ENCODE results near the gene CADM1. TPM values are rescaled to one million over a fixed set of nuclear protein-coding genes. Genes with fewer than 3 reads are reported as not detected.

The CADM1 gene
- total RNA-seq, 4 donors from 2014 or later: 1.2 to 2.5 (median 2.2) TPM

- no peaks in the 10 kb centered on the region for H3K9me3 ChIP-seq
- TF ChIP-seq POLR2A (IDR thresholded peaks at IDR 0.05): no peak
- TF ChIP-seq, protein P1, sequence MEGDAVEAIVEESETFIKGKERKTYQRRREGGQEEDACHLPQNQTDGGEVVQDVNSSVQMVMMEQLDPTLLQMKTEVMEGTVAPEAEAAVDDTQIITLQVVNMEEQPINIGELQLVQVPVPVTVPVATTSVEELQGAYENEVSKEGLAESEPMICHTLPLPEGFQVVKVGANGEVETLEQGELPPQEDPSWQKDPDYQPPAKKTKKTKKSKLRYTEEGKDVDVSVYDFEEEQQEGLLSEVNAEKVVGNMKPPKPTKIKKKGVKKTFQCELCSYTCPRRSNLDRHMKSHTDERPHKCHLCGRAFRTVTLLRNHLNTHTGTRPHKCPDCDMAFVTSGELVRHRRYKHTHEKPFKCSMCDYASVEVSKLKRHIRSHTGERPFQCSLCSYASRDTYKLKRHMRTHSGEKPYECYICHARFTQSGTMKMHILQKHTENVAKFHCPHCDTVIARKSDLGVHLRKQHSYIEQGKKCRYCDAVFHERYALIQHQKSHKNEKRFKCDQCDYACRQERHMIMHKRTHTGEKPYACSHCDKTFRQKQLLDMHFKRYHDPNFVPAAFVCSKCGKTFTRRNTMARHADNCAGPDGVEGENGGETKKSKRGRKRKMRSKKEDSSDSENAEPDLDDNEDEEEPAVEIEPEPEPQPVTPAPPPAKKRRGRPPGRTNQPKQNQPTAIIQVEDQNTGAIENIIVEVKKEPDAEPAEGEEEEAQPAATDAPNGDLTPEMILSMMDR (IDR thresholded peaks at IDR 0.05 in 4 of 5, conservative IDR thresholded peaks at IDR 0.05 in 1 of 5): no peak
- H3K4me1 ChIP-seq: no peaks in the 10 kb centered on the region
- H3K27ac ChIP-seq: no peak overlapping the region
- no peak for DNase-seq
- ATAC-seq: no peak
- intact Hi-C loops (cut with DNase I; ENCODE audit: low total_unique reads) (no loop called here), in situ Hi-C loops (cut with MboI; ENCODE audit: low sequenced_read_pairs in 4 of 4) (no loop called here)
- no peaks in the 10 kb centered on the region for H3K27me3 ChIP-seq
- no peaks in the 10 kb centered on the region for H3K36me3 ChIP-seq
- no peak overlapping the region for H3K4me3 ChIP-seq
Measured at GRCh38 chr11:115418626-115419025, 85.6 kb downstream of the CADM1 start.

- intact Hi-C loops (cut with DNase I; ENCODE audit: low total_unique reads): no loop called here
- no peak overlapping the region for H3K4me3 ChIP-seq
- H3K36me3 ChIP-seq: no peaks in the 10 kb centered on the region
- DNase-seq: no peak
- TF ChIP-seq, protein P1 (IDR thresholded peaks at IDR 0.05 in 4 of 5, conservative IDR thresholded peaks at IDR 0.05 in 1 of 5): no peak
- TF ChIP-seq POLR2A (IDR thresholded peaks at IDR 0.05): no peak
- H3K27ac ChIP-seq: no peak overlapping the region
- no peaks in the 10 kb centered on the region for H3K4me1 ChIP-seq
- H3K27me3 ChIP-seq: no peaks in the 10 kb centered on the region
- in situ Hi-C loops (cut with MboI; ENCODE audit: low sequenced_read_pairs in 4 of 4): no loop called here
- ATAC-seq: no peak
- no peaks in the 10 kb centered on the region for H3K9me3 ChIP-seq
Measured at GRCh38 chr11:115418081-115418480, 86.1 kb downstream of the CADM1 start.

DNA sequence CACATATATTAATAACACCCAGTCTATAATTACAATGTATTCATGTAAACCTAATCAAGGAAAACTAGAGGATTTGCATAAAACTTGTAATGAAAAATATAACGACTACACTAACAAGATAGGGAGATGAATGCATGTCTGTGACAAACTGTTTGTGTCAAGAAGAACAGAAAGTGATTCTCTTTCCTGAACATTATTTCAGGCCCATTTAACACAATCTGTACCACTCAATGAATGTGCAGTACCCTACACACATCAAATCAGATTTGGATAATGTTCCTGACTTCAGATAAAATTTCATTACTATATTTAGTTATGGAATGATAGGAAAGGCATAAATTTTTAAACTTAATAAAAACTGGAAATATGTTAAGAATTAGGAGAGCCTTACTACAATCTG lies 93.1 kb downstream of the CADM1 start:
- no peaks in the 10 kb centered on the region for H3K9me3 ChIP-seq
- in situ Hi-C loops (cut with MboI; ENCODE audit: low sequenced_read_pairs in 4 of 4) (no loop called here), intact Hi-C loops (cut with DNase I; ENCODE audit: low total_unique reads) (no loop called here)
- H3K36me3 ChIP-seq: no peaks in the 10 kb centered on the region
- H3K27ac ChIP-seq: no peak overlapping the region
- no peak overlapping the region for H3K4me3 ChIP-seq
- DNase-seq (no peak), ATAC-seq (no peak)
- TF ChIP-seq, protein P1 (IDR thresholded peaks at IDR 0.05 in 4 of 5, conservative IDR thresholded peaks at IDR 0.05 in 1 of 5): no peak
- no peak for TF ChIP-seq POLR2A (IDR thresholded peaks at IDR 0.05)
- no peaks in the 10 kb centered on the region for H3K27me3 ChIP-seq
- H3K4me1 ChIP-seq: peaks cover 15 to 24% of the 10 kb centered on the region in 2 donors

GRCh38 chr11:115409691-115410220 lies 94.5 kb downstream of the CADM1 start:
- DNase-seq (no peak), ATAC-seq (no peak)
- Histone ChIP-seq H3K9me3 (no peaks in the 10 kb centered on the region), H3K36me3 (no peaks in the 10 kb centered on the region), H3K4me3 (no peak overlapping the region), H3K27ac (no peak overlapping the region), H3K27me3 (no peaks in the 10 kb centered on the region), H3K4me1 (peaks cover 15 to 24% of the 10 kb centered on the region in 2 donors)
- no peak for TF ChIP-seq POLR2A (IDR thresholded peaks at IDR 0.05)
- TF ChIP-seq, protein P1 (IDR thresholded peaks at IDR 0.05 in 4 of 5, conservative IDR thresholded peaks at IDR 0.05 in 1 of 5): no peak
- intact Hi-C loops (cut with DNase I; ENCODE audit: low total_unique reads): no loop called here
- in situ Hi-C loops (cut with MboI; ENCODE audit: low sequenced_read_pairs in 4 of 4): no loop called here

GRCh38 chr11:115409116-115409670 lies 95.0 kb downstream of the CADM1 start:
- in situ Hi-C loops (cut with MboI; ENCODE audit: low sequenced_read_pairs in 4 of 4): no loop called here
- ATAC-seq: no peak
- H3K27ac ChIP-seq: no peak overlapping the region

More at GRCh38 chr11:115409116-115409670, 95.0 kb downstream of the CADM1 start:
- no peak for DNase-seq
- no peak for TF ChIP-seq POLR2A (IDR thresholded peaks at IDR 0.05)
- TF ChIP-seq, protein P1 (IDR thresholded peaks at IDR 0.05 in 4 of 5, conservative IDR thresholded peaks at IDR 0.05 in 1 of 5): no peak
- peaks cover 15 to 24% of the 10 kb centered on the region in 2 donors for H3K4me1 ChIP-seq
- no peak overlapping the region for H3K4me3 ChIP-seq
- no peaks in the 10 kb centered on the region for H3K27me3 ChIP-seq
- no peaks in the 10 kb centered on the region for H3K36me3 ChIP-seq
- intact Hi-C loops (cut with DNase I; ENCODE audit: low total_unique reads): no loop called here
- no peaks in the 10 kb centered on the region for H3K9me3 ChIP-seq

All from gastrocnemius medialis (tissue), 4 donors.